ENCODE data around the gene CATSPERB. TPM values are rescaled to one million over a fixed set of nuclear protein-coding genes. Genes with fewer than 3 reads are reported as not detected.
"Not testable (repeated sequence)": the region's sequence is repeated elsewhere in the genome, so short reads cannot be mapped to it uniquely, and the experiment has no call there.

CATSPERB gene
- total RNA-seq, 1 experiment from 2014 or later, result not detected

DNA sequence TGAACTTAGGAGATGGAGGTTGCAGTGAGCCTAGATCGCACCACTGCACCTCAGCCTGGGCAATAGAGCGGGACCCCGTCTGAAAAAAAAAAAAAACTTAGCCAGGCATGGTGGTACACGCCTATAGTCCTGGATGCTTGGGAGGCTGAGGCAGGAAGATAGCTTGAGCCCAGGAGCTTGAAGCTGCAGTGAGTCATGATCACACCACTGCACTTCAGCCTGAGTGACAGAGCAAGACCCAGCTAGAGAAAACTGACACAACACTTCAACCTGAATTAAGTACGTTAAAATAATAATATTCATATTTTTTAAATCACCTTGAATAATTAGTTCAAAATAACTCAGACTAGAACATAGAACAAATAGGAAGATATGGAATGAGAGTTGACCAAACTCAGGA is 5.7 kb upstream of the CATSPERB start:
- DNase-seq (ENCODE audit: low spot score), result no peak
- in situ Hi-C loops (cut with HindIII; ENCODE audit: low sequenced_read_pairs), result no loop called here

DNA sequence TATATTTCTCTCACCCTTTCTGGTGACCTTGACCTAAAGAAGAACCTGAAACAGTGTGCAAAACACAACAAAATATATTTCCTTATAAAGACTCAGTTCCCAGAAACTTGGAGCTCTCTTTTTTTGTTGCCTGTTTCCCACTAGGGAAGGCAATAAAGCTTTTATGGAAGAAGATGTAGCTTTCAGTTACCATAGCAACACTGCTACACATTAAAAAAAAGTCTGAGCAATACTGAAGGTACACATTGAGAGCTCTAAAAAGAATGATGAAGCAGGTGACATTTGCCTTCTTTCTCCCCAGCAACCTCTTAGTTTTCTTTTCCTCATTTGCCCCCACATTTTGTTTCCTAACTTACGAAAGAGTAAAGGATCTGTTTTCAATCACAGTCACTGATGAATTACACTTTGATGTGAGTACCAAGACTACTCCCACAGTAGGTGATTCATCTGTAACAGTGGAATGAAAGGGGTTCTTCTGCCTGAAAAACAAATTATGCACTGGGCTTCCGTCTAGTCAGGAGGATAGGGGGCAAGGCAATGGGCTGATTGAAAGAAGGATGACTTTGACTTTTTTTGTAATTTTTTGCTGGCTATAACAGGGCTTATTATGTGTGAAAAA is 1.1 kb upstream of the CATSPERB start:
- no peak for DNase-seq (ENCODE audit: low spot score)
- in situ Hi-C loops (cut with HindIII; ENCODE audit: low sequenced_read_pairs), result no loop called here

DNA sequence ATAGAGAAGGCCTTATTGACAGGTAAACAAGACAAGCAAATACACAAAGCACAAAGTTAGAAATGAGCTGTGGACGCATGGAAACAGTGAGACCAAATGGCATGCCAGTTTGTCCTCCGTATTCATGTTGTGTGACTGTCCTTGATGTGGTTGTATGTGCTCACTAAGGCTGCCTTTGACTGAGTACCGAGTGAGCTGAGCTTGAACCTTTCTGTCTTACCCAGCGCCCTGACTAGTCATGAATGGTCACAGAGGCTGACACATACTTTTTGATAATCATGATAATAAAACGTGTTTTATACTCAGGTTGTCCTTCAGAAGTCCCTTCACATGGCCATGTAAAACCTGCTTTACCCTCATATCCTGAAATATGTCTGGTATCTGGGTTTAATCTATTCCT is 553 bp upstream of the CATSPERB start:
- DNase-seq (ENCODE audit: low spot score), result no peak
- in situ Hi-C loops (cut with HindIII; ENCODE audit: low sequenced_read_pairs), result no loop called here

DNA sequence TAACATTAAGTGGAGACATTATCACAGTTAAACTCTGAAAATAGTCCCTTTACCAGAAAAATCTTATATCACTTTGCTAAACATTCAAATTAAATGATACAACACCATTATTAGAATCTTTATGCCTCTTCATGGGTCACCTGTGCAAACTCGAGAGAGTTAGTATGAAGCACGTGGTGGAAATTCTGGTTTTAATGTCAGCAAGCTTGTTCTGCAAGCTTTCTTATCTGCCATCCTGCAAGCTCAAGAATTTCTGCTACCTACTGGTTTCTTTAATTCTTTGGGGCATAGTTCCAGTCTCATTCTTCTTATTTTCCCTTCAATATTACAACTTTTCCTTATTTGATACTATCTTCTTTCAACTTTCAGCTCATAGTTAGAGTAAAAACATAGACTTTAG is 868 bp downstream of the CATSPERB start:
- no peak for DNase-seq (ENCODE audit: low spot score)
- in situ Hi-C loops (cut with HindIII; ENCODE audit: low sequenced_read_pairs), result no loop called here

DNA sequence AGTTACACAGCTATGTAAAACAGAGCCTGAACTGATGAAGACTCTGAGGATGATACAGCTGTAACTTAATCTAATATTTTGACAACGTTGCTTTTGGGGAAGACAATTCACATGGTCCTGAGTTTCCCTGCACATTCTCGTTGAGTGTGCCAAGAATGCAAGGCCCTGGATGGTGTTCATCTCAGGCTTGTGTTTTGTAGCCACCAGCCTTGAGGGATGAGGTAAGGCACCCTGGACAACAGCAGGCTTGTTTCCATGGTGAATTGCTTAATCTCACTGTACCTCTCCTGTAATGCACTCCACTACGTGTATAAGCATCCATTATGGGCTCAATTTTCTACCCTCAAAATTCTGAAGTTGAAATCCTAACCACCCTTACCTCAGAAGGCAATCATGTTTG is 2.1 kb downstream of the CATSPERB start:
- in situ Hi-C loops (cut with HindIII; ENCODE audit: low sequenced_read_pairs), result no loop called here
- no peak for DNase-seq (ENCODE audit: low spot score)

DNA sequence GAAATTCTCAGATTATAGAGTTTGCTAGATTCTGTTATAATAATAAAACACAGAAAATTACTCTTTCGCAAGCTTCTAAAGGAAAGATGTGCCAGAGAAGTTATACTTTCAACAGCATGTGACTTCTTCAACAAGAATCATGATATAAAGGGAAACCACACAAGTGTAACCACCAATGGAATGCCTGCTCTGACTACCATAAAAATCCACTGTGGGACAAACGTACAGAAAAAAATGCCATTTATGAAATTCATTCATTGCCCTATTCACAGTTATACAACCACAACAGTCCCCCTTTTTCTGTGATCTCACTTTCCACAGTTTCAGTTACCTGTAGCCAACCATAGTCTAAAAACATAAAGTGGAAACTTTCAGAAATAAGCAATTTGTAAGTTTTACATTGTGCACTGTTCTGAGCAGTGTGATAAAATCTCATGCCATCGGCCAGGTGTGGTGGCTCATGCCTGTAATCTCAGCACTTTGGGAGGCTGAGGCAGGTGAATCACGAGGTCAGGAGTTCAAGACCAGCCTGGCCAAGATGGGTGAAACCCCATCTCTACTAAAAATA is 3.2 kb downstream of the CATSPERB start:
- in situ Hi-C loops (cut with HindIII; ENCODE audit: low sequenced_read_pairs), result no loop called here
- no peak for DNase-seq (ENCODE audit: low spot score)

DNA sequence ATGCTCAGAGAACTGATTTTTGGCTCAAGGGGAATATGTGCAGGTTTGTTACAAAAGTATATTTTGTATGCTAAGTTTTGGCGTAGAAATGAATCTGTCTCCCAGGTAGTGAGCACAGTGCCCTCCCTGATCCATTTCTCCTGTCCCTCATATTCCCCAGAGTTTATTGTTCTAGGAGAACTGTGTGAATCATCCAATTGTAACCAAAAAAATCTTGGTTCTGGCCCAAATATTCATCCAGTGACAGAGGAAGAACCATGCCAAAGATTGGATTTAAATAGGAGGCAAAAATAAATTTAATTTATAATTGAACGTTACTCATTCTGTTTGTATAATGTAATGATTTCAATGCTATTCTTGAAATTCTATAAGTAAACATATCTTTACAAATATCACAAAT is 4.8 kb downstream of the CATSPERB start:
- in situ Hi-C loops (cut with HindIII; ENCODE audit: low sequenced_read_pairs), result no loop called here
- no peak for DNase-seq (ENCODE audit: low spot score)

DNA sequence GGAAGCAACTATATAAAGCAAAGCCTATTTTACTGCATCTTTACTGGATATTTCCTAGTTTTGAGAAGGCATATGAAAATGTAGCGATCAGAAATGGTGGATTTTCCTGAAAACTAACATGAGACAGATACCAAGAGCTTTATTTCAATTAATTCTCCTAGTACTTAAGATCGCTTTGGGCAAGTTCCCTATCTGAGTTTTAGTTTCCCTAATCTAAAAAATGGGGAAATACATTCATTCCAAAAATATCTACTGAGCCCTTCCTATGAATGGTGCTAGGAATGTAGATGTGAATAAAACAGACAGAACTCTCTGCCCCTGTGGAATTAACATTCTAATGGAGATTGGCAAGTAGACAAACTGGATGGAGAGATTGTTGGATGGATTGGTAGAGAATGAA is 8.4 kb downstream of the CATSPERB start:
- no peak for DNase-seq (ENCODE audit: low spot score)
- in situ Hi-C loops (cut with HindIII; ENCODE audit: low sequenced_read_pairs), result no loop called here

DNA sequence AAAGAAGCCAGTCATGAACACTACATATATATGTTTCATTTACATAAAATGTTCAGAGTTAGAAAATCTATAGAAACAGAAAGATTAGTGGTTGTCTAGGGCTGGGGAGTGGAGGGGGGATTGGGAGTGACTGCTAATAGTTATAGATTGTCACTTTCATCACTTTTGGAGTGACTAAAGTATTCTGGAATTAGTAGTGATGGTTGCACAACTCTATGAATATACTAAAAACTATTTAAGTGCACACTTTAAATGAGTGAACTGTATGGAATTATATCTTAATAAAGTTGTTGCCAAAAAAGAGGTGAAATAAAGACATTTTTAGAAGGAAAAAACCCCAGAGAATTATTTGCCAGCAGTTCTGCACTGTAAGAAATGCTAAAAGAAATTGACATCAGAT is 9.5 kb downstream of the CATSPERB start:
- in situ Hi-C loops (cut with HindIII; ENCODE audit: low sequenced_read_pairs), result no loop called here

DNA sequence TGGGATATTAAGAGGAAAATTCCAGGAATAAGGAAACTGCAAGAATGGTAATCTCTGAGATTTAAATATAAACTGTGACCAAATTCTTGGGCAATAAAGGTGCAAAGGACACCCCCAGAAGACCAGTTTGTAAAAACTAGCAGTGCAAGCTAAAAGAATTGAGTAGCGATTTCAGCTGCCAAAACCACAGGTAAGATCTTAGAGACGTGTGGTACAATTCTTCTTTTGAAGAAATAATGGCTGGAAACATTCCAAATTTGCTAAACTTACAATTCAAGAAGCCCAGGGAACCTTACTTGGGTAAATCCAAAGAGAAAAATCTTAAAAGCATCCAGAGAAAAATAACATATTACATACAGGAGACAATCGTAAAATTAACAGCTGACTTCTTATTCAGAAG is 12.0 kb downstream of the CATSPERB start:
- no peak for DNase-seq (ENCODE audit: low spot score)
- in situ Hi-C loops (cut with HindIII; ENCODE audit: low sequenced_read_pairs), result no loop called here

More for the DNA sequence above, 9.5 kb downstream of the CATSPERB start:
- DNase-seq (ENCODE audit: low spot score), result no peak

DNA sequence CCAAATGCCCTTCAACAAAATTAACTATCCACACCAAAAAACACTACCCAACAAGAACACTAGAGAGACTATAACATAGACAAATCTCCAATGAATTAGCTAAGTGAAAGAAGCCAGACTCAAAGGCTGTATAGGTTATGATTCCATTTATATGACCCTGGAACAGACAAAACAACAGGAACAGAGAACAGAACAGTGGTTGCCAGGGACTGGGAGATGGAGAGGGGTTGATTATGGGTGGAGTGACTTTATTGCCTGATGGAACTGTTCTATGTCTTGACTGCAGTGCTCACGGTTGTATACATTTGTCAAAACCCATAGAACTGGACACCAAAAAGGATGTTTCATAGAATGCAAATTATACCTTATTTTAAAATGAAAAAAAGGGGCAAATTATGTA is 14.9 kb downstream of the CATSPERB start:
- no peak for DNase-seq (ENCODE audit: low spot score)
- in situ Hi-C loops (cut with HindIII; ENCODE audit: low sequenced_read_pairs), result no loop called here

DNA sequence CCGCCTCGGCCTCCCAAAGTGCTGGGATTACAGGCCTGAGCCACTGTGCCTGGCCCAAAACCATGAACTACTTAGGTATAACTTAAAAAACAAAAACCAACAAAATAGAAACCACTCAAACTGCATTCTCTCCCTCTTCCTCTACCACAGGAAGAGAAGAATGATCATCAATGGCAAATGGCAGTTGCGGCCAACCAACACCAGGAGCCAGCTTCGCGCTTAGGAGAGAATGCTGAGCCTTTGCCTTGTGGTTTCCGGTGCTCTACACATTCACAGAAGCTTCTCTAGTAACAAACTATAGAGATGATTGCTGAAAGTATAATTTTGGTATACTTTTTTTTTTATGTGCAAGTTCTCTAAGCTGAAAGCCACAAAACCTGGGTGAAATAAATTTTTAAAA is 17.1 kb downstream of the CATSPERB start:
- no peak for DNase-seq (ENCODE audit: low spot score)
- in situ Hi-C loops (cut with HindIII; ENCODE audit: low sequenced_read_pairs), result no loop called here

DNA sequence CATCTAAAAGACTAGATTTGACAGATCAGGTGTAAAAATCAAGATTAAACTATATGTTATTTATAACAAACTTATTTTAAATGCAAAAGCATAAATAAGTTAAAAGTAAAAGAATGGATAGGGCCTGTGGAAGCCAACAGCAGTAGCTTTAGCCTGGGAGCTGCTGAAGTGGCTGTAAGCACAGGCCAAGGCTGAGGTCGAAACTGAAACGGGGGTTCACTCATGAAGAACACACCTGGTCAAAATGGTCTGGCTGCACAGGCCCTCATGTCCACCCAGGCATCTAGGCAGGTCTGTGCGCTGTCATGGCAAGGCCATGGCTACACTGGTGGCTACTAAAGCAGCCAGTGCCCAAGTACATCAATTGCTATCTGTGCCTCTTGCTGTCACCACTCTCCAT is 23.1 kb downstream of the CATSPERB start:
- no peak for DNase-seq (ENCODE audit: low spot score)
- in situ Hi-C loops (cut with HindIII; ENCODE audit: low sequenced_read_pairs), result no loop called here

DNA sequence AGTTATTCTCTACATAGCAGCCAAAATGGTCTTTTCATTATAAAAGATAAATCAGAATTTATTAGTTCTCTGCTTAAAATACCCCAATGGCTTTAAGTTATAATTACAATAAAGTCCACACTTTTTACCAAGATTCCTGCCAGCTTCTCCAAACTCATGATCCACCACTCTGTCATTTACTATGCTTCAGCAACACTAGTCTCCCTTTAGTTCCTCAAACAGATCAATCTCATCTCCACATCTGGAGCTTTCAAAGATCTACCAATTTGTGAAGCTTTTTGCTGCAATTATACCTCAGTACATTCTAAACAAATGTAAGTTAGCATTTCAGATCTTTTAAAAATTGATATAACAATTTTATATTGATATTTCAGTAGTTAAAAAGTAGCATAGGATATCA is 24.9 kb downstream of the CATSPERB start:
- no peak for DNase-seq (ENCODE audit: low spot score)
- in situ Hi-C loops (cut with HindIII; ENCODE audit: low sequenced_read_pairs), result no loop called here

DNA sequence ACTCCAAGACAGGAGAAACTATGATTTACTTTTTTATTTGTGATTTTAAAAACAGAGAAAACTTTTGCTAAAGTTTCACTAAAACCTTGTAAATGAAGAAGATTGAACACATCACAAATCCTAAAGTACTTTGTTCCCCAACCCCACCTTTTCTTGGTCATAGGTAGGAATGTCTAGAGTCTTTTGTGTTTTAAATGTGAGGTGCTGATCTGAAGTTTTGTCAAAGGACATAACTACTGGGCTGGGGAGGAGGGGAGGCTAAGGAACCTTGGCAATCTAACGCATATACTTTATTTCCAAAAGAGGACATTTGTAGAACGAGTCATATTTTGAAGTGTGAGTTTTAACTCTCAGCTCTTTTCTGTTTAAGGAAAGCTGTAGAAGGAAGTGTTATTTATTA is 37.2 kb downstream of the CATSPERB start:
- in situ Hi-C loops (cut with HindIII; ENCODE audit: low sequenced_read_pairs), result no loop called here
- no peak for DNase-seq (ENCODE audit: low spot score)

DNA sequence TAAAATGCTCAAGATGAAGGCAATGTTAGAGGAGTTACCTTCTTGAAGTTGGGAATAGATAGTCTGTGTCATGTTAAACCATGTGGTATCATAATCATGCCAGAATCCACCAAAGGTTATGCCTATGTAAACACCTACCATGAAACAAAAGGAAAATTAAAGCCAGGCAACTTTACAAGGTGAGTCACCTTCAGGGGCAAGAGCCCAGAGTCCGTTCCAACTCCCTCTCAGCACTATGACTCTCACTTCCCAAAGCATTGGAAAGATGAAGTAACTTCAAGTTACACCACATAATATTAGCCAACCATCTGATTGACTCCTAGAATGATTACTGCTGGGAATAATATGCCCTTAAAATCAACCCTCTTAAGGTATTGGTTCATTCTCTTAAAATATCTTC is 38.5 kb downstream of the CATSPERB start:
- in situ Hi-C loops (cut with HindIII; ENCODE audit: low sequenced_read_pairs), result no loop called here
- no peak for DNase-seq (ENCODE audit: low spot score)

DNA sequence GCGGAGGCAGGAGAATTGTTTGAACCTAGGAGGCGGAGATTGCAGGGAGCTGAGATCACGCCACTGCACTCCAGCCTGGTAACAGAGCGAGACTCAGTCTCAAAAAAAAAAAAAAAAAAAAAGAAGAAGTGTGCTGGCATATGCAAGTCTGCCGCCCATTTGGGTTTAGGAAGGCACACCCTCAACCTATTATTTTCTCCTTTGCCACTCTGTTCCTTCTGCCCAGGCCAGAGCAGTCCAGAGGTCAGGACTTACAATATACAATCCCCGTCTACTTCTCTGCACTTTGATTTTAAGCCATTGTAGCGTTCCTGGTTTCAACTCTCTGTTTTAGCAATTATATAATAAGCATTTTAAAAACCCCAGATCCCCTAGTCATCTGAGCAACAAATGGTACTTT is 39.8 kb downstream of the CATSPERB start:
- in situ Hi-C loops (cut with HindIII; ENCODE audit: low sequenced_read_pairs), result no loop called here
- DNase-seq (ENCODE audit: low spot score), result no peak

DNA sequence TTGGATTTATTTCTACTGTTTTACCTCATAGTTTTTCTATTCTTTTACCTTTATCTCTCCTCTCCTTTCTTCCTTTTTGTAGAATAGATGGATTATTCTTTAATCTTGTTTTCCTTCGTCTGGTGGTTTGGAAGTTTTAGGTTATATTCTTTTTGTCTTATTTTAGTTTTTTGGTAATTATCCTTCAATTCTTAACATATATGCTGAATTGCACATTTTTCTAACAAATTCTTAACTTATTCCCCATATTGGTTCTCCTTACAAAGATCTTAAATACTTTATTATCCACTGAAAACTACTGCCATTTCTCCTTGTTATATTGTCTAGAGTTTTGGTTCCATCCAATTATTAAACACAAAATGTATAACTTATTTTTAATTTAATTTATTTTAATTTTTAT is 42.3 kb downstream of the CATSPERB start:
- in situ Hi-C loops (cut with HindIII; ENCODE audit: low sequenced_read_pairs), result no loop called here
- DNase-seq (ENCODE audit: low spot score), result no peak

DNA sequence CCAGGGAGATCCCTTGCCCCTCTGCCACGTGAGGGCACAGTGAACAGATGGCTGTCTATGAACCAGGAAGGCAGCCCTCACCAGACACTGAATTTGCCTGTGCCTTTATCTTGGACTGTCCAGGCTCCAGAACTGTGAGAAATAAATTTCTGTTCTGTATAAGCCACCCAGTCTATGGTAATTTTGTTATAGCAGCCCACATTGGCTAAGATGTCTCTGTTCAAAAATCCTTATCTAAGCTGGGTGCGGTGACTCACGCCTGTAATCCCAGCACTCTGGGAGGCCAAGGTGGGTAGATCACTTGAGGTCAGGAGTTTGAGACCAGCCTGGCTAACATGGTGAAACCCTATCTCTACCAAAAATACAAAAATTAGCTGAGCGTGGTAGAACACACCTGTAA is 44.5 kb downstream of the CATSPERB start:
- DNase-seq (ENCODE audit: low spot score); in situ Hi-C loops (cut with HindIII; ENCODE audit: low sequenced_read_pairs): not testable (repeated sequence)

DNA sequence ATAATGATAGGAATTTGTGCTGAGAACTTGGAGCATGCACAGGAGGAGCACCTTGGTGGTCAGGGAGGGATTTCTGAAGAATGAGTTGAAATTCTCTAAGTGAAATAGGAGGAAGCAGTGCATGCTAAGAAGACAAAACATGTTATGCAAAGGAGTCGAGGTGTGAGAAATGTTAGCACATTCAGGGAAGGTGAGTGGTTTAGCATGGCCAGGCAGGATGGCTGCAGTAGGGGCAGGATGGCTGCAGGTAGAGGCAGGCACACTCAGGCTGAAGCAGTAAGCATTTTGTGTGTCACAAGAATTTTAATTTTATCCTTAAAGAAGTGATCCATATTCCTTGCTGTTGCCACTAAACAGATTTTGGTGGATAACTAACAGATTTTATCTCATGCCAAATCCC is 46.3 kb downstream of the CATSPERB start:
- in situ Hi-C loops (cut with HindIII; ENCODE audit: low sequenced_read_pairs), result no loop called here
- no peak for DNase-seq (ENCODE audit: low spot score)

DNA sequence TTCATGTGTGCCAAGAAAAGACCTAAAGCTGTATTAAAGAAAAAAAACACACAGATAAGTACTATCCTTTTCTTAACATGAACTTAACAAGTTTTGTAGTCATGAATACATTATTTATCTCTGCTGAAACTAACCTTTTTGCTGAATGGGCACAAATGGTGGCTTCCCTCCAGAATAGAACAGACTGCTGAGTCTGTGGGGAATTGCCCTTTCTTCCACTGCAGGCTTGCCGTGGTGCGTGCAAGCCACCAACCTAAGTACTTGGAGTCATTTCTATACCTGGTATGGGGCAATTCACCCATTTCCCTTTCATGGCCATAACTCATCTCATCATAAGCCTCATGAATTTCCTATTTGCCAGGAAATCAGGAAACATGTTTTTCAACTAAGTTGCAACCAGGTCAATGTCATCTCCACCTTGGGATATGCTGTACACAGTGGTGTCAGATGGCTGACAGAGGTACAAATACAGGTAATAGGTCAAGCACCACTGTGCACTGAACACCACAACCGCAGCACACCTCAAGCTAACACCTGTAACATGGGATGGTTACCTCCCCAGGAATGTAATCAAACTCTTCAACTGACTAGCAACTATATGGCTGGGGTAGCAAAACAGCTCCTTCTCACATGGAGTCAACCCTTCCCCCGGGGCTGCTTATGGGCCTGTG is 49.9 kb downstream of the CATSPERB start:
- DNase-seq (ENCODE audit: low spot score), result no peak
- in situ Hi-C loops (cut with HindIII; ENCODE audit: low sequenced_read_pairs), result no loop called here
